Endothelial cell of umbilical vein (primary cell): ENCODE results near the gene SECISBP2.

ENCODE experiments used
- EZH2 ChIP-seq: IDR thresholded peaks from 2 replicates; pipeline ENCODE4 v1.6.1; 2012; ENCODE audit warnings: borderline replicate concordance, low read depth, mild to moderate bottlenecking, moderate library complexity, low read length, inconsistent platforms; ENCODE audit not compliant: severe bottlenecking
- GATA2 ChIP-seq: IDR thresholded peaks from 2 replicates; pipeline ENCODE4 v1.7.0; 2011; ENCODE audit warnings: low read depth, mild to moderate bottlenecking, moderate library complexity, mixed read lengths, low read length; ENCODE audit not compliant: insufficient read length, insufficient read depth
- POLR2A ChIP-seq: IDR thresholded peaks from 2 replicates; pipeline ENCODE4 v1.6.1; 2012; ENCODE audit warnings: low read depth, mild to moderate bottlenecking, control low read depth, low read length
- TF ChIP-seq, protein P1 (sequence below), 2 donors: IDR thresholded peaks; 1 replicate in 1 of 2; 2 replicates in 1 of 2; pipeline ENCODE4 v1.5.1; 2011; ENCODE audit warnings: low read length in 2 of 2, mild to moderate bottlenecking in 2 of 2, moderate library complexity in 2 of 2, control low read depth in 1 of 2, inconsistent platforms in 1 of 2, low read depth in 1 of 2; ENCODE audit not compliant: insufficient read depth in 1 of 2; ENCODE audit errors: extremely low read depth in 1 of 2

DNA sequence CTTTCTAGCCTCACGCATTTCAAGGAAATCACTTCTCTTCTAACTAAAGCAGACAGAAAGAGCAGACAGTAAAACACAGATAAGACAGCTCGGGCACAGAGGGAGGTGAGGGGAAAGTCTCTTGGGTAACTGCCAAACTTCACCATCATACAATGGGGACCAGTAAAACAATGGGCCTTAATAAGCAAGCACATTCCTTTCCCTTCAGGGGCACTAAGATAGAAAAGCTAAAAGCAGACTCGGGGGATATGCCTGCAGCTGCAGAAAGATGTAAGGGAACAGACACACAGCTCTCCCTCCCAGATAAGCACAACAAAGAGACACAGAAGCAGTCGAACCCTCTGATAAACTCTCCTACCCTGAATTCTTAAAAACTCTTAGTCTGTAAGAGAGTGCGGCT is 22.9 kb upstream of the SECISBP2 start:
- TF ChIP-seq, protein P1, sequence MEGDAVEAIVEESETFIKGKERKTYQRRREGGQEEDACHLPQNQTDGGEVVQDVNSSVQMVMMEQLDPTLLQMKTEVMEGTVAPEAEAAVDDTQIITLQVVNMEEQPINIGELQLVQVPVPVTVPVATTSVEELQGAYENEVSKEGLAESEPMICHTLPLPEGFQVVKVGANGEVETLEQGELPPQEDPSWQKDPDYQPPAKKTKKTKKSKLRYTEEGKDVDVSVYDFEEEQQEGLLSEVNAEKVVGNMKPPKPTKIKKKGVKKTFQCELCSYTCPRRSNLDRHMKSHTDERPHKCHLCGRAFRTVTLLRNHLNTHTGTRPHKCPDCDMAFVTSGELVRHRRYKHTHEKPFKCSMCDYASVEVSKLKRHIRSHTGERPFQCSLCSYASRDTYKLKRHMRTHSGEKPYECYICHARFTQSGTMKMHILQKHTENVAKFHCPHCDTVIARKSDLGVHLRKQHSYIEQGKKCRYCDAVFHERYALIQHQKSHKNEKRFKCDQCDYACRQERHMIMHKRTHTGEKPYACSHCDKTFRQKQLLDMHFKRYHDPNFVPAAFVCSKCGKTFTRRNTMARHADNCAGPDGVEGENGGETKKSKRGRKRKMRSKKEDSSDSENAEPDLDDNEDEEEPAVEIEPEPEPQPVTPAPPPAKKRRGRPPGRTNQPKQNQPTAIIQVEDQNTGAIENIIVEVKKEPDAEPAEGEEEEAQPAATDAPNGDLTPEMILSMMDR (IDR thresholded peaks at IDR 0.05; ENCODE audit: extremely low read depth in 1 of 2, insufficient read depth in 1 of 2, low read depth in 1 of 2, low read length in 2 of 2), result no peak
- TF ChIP-seq POLR2A, result no peak
- TF ChIP-seq GATA2, result no peak
- TF ChIP-seq EZH2, result no peak
